DOHH2 (cell line): ENCODE data around the gene KPNA2.
"Not testable (repeated sequence)": the region's sequence is repeated elsewhere in the genome, so short reads cannot be mapped to it uniquely, and the experiment has no call there.

Experiments
- CTCF ChIP-seq: fragments of 200-600 bp; sonication (generic); IDR thresholded peaks from one replicate; pipeline ENCODE4 v1.5.1; 2014; ENCODE audit warnings: antibody characterized with exemption, mild to moderate bottlenecking, low read depth, low read length; ENCODE audit not compliant: poor library complexity, severe bottlenecking
- EZH2phosphoT487 ChIP-seq: fragments of 200-600 bp; sonication (generic); IDR thresholded peaks from 2 replicates; pipeline ENCODE4 v1.6.1; 2017; ENCODE audit warnings: borderline replicate concordance, mild to moderate bottlenecking, antibody characterized with exemption, low read length, moderate library complexity, mixed read lengths

GRCh38 chr17:68051321-68052312, 16.1 kb downstream of the KPNA2 start:
- TF ChIP-seq CTCF, EZH2phosphoT487: not testable (repeated sequence)
